Dedifferentiated amniotic fluid mesenchymal stem cell (primary cell): ENCODE results near the gene RHOXF2.
"Not testable (repeated sequence)": the region's sequence is repeated elsewhere in the genome, so short reads cannot be mapped to it uniquely, and the experiment has no call there.

Source experiments
- DNase-seq: peaks from one replicate; pipeline ENCODE4 v3.0.0-alpha.2; 2016; ENCODE audit errors: extremely low spot score

RHOXF2 gene

GRCh38 chrX:120158313-120158712 lies at the start of gene RHOXF2:
Gene RHOXF2, plus strand, starts transcription at chrX:120158613. Its CDS starts 138 bp downstream, at chrX:120158751.
- not testable (repeated sequence) for DNase-seq

- DNase-seq: no peak
These were observed 49.0 kb upstream of the RHOXF2 start for GRCh38 chrX:120109378-120109777.

GRCh38 chrX:120111611-120112010 lies 46.8 kb upstream of the RHOXF2 start:
- no peak for DNase-seq

- no peak for DNase-seq
These were observed 42.9 kb upstream of the RHOXF2 start, which contains the start of gene RHOXF1 for GRCh38 chrX:120115438-120115963. Gene RHOXF1, minus strand, starts transcription at chrX:120115913. Its CDS starts 51 bp downstream, at chrX:120115862.

GRCh38 chrX:120120223-120120622 lies 38.2 kb upstream of the RHOXF2 start:
- no peak for DNase-seq

GRCh38 chrX:120125444-120125843 lies 33.0 kb upstream of the RHOXF2 start:
- no peak for DNase-seq

- DNase-seq: not testable (repeated sequence)
These were observed 30.0 kb upstream of the RHOXF2 start for GRCh38 chrX:120128306-120128846.

GRCh38 chrX:120136128-120136527 lies 22.3 kb upstream of the RHOXF2 start:
- DNase-seq: no peak

GRCh38 chrX:120136840-120137239 lies 21.6 kb upstream of the RHOXF2 start:
- DNase-seq: no peak

- no peak for DNase-seq
These were observed 21.0 kb upstream of the RHOXF2 start for GRCh38 chrX:120137439-120137838.

GRCh38 chrX:120140293-120140981 lies 18.0 kb upstream of the RHOXF2 start:
- DNase-seq: no peak

GRCh38 chrX:120144178-120144844 lies 14.1 kb upstream of the RHOXF2 start:
- DNase-seq: no peak

- DNase-seq: no peak
These were observed 13.0 kb upstream of the RHOXF2 start for GRCh38 chrX:120145295-120145925.

- not testable (repeated sequence) for DNase-seq
These were observed 12.1 kb upstream of the RHOXF2 start for GRCh38 chrX:120146323-120146722.

GRCh38 chrX:120147537-120147936 lies 10.9 kb upstream of the RHOXF2 start:
- DNase-seq: no peak

GRCh38 chrX:120150109-120150744 lies 8.2 kb upstream of the RHOXF2 start:
- DNase-seq: not testable (repeated sequence)

GRCh38 chrX:120159086-120159485 lies 673 bp downstream of the RHOXF2 start:
- not testable (repeated sequence) for DNase-seq

- not testable (repeated sequence) for DNase-seq
These were observed 34.8 kb downstream of the RHOXF2 start for GRCh38 chrX:120193254-120193653.

- not testable (repeated sequence) for DNase-seq
These were observed 35.3 kb downstream of the RHOXF2 start for GRCh38 chrX:120193720-120194119.

GRCh38 chrX:120195786-120196185 lies 37.4 kb downstream of the RHOXF2 start:
- DNase-seq: not testable (repeated sequence)

- DNase-seq: not testable (repeated sequence)
These were observed 38.3 kb downstream of the RHOXF2 start for GRCh38 chrX:120196626-120197283.
